ENCODE data around the gene LRRC7.
"Not testable (repeated sequence)": the region's sequence is repeated elsewhere in the genome, so short reads cannot be mapped to it uniquely, and the experiment has no call there.

Gene LRRC7

DNA sequence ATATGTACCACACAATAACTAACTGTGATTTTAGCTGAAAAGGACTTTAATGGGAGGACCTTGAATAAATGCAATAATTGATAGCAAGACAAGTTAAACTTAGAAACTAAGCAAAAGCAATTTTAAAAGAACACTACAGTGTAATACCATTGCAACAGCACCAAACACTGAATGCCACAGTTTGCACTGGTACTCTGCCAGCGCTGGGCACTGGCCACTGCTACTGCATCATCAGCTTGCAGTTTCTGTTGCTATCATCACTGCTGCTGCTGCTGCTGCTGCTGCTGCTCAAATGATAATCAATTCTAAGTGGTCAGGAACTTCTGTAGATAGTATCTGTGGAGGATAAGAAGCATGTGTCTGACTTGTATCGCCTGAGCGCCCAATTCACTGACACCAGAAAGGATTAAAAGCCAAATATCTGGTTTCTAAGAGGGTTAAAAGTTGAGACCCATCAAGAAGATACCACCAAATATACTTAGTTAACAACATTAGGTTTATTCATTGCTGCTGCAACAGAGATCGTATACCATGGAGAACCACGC, 330.8 kb downstream of the LRRC7 start:
- no peak for DNase-seq

DNA sequence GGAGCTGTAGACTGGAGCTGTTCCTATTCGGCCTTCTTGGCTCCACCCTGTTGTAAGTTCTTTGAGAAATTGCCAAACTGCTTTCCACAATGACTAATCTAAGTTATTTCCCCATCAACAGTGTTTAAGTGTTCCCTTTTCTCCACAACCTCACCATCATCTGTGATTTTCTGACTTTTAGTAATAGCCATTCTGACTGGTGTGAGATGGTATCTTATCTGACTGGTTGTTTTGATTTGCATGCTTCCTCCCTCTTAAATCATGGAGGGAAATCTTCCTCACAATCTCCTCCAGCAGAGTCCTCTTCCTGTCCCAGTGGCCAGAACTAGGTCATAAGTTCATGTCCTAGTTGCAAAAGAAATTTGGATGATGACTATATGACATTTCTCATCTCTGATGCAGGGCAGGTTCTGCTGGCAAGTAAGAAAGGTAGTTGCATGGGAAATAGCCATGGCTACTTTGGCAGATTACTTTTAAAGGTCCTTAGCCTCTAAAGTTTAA, 343.6 kb downstream of the LRRC7 start:
- DNase-seq: no peak

DNA sequence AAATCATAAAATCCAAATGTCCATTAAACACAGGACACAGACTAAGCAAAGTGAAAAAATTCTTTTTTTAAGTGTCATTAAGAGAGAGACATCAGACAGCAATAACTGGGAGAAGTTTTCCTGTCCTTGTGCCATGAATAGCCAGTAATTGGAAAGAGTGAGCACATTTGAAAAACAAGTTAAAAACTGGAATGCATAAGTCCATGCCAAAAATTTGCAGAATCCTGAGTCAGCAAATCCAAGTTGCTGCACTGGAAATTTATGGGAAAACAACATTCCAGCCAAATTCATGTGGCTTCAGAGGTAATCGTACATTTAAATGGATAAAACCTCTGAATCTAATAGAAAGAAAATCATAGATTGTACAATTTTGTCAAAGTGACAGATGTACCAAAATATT, 346.3 kb downstream of the LRRC7 start:
- DNase-seq: no peak

DNA sequence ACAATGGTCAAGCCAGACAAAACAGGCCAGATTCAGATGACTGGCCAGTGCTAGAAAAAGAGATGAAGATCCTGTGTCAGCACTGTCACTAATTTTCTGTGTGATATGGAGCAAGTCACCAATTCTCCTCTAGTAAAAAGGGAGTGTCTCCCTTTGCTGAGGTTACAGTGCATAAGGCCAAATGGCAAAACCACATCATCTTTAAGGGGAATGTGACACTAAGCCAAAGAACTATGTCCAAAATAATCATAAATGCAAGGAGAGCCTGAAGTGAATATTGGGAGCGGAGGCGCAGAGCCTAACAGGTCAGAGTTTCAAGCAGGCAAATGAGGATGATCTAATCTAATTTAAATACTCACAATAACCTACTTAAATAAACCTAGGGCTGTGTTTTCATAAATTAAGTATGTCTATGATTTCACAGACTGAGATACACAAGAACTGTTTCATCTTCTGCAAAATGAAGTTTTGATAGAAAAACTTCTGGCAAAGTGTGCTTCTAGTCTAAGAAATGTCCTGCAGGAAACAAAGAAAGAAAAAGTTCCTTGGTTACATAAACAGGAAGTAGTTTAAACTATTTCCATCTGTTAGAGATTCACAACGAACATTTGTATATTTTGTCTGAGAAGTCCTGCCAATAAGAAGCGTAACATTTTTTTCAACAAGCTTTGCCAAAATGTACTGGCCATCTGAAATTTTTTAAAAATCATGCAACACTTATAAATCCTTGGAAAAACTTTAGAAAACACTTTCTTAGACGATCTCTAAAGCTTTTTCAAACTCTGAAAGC, 347.4 kb downstream of the LRRC7 start:
- no peak for DNase-seq

DNA sequence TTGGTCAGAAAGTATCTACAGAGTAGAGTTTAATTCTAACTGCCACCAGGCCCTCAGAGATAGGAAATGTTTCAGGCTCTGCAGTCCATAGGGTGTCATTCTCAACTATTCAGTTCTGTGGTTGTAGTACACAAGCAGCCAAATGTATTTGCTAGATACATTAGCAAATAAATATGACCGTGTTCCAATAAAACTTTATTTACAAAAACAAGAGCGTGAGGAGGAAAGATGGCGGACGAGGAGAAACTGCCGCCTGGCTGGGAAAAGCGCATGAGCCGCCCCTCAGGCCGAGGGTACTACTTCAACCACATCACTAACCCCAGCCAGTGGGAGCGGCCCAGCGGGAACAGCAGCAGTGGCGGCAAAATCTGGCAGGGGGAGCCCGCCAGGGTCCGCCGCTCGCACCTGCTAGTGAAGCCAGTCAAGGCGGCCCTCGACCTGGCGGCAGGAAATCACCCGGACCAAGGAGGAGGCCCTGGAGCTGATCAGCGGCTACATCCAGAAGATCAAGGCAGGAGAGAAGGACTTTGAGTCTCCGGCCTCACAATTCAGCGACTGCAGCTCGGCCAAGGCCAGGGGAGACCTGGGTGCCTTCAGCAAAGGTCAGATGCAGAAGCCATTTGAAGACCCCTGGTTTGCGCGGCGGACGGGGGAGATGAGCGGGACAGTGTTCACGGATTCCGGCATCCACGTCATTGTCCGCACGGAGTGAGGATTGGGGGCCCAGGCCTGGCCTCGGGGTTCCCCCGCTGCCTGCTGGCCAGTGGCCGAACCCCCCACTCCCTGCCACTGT, 351.6 kb downstream of the LRRC7 start:
- no peak for DNase-seq

DNA sequence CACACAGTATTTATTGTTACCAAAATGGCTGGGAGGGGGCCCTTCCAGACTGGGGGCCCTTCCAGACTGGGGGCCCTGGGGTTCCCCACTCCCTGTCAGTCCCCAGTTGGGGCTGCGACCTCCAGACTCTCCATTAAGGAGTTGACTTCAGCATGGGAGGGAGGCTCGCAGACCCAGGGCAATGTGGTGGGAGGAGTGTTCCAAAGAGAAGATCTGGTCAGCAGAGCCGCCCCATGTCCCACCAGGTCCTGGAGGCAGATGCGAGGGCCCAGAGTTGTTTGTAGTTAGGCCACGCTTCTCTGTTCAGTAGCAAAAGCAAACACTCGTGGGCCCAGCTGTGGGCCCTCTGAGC, 352.2 kb downstream of the LRRC7 start:
- DNase-seq: no peak

DNA sequence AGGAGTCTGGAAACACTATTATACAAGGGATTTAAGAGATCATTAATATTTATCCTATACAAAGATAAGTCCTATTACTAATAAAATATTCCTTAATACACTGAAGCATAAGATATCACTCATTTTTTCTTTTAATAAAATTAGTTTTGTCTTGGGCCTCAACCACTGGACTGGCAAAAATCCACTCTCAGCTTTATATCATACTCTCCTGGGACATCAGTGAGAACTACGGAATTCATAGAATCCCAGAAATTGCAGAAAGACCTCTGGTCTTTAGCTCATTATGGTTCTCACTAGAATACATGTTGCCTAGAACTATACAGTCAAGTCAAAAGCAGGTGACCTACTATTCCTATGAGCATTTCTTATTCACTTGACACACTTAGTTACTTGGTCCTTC, 352.7 kb downstream of the LRRC7 start:
- no peak for DNase-seq

DNA sequence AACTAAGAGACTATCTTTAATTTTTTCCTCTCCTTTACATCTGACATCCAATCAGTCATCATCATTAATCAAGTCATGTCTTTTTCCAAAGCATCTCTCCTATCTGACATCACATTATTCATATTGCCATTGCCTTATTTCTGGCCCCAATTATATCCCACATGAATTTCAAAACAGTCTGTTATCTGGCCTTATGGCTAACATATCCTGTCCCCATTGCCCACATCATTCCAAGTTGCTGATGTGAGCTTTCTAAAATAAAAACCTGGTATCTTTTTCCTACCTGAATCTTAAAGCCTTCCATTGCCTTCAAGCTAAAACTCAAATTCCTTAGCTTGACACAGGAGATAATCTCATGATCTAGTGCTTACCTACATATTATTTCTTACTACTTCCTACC, 353.8 kb downstream of the LRRC7 start:
- no peak for DNase-seq

DNA sequence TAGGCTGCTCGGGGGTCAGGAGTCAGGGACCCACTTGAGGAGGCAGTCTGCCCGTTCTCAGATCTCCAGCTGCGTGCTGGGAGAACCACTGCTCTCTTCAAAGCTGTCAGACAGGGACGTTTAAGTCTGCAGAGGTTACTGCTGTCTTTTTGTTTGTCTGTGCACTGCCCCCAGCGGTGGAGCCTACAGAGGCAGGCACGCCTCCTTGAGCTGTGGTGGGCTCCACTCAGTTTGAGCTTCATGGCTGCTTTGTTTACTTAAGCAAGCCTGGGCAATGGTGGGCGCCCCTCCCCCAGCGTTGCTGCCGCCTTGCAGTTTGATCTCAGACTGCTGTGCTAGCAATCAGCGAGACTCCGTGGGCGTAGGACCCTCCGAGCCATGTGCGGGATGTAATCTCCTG, 360.5 kb downstream of the LRRC7 start:
- not testable (repeated sequence) for DNase-seq

DNA sequence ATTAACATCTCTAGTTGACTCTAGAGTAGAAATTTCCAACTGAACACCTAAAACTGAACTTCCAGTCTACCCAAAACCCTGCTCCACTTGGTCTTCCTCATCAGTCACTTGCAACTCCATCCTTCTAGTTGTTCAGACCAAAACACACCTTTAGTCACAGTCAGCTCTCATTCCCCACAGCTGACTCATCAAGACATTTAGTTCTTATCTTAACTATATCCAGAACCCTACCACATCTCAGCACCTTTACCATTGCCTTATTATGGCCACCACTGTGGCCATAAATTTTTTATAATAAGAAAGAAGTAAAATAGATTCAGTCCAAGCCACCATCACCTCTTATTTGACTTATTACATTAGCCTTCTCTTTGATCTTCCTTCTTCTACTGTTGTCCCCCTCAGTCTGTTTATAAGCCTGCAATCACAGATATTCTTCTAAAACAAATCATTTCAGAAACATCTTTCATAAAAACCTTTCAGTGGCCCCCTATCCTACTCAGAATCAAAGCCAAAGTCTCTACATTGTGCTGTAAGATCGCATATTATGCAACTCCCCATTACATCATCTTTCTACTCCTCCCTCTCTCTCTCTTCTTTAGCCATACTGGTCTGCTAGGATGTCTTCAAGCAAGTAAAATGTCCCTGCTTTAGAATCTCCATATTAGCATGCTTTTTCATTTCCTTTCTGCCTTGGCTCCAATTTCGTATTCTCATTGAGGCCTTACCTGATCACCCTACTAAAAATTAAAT, 361.8 kb downstream of the LRRC7 start:
- no peak for DNase-seq

DNA sequence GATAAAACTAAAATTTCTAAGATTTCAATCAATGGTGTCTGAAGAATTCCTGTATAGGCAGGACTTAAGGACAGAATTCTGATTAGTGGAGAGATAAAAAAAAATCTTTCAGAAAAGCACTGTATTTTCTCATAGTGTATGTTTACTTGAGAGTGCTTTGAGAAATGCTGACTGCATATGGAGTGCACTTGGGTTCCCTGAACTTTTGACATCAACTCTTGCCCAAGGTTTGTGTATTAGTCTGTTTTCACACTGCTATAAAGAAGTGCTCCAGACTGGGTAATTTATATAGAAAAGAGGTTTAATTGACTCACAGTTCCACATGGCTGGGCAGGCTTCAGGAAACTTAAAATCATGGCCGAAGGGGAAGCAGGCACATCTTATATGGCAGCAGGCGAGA, 362.7 kb downstream of the LRRC7 start:
- no peak for DNase-seq

DNA sequence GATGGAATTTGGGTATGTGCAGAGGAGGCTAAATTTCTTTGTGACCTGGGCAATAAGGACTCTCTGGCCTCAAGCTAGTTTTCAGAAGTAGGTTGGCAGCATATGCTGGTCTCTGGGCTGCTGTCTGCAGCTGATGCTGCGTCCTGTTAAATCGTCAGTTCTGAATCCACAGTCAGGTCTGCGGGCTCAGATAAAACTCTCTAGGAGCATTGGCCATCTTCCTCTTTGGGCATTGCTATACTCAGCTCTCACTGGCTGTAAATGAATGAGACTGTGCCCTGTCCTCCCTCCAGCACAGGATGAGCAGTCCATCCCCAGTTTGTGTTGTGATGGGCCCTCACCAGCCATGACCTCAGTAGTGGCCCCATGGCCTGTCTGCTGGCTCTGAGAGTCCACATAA, 365.0 kb downstream of the LRRC7 start:
- DNase-seq: no peak

DNA sequence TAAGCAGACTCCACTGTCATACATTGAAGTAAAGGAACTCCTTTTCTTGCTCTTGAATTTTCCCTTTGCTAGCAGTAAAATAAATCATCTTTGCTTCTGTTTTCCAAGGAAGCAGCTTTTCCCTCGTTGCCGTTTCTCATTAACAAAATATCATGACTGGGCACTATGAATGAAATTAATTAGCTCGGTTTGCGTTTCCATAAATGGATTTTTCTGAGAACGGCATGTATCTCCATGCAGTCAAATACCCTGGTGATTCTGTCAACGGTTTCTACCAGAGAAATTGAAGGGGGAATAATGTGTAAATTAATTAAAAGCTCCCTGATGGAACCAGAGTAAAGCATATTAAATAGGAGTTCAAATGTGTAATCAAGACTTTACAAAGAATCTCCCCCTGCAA, 372.5 kb downstream of the LRRC7 start:
- DNase-seq: no peak

DNA sequence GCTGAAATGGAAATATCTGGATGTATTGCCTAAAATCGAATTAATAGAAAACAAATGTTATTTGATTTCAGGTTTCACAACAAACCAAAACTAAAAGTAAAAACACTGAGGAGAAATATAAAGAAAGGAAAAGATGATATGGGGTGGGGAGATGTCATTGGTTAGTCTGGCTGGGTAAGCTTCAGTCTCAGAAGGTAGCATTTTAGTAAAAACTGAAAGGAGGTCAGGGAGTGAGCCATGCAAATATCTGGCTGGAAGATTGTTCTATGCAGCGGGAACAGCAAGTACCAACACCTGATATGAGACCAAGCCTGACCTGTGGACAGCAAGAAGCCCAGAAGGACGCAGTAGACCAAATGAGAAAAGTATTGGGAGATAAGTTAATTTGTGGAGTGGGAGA, 373.1 kb downstream of the LRRC7 start:
- no peak for DNase-seq

DNA sequence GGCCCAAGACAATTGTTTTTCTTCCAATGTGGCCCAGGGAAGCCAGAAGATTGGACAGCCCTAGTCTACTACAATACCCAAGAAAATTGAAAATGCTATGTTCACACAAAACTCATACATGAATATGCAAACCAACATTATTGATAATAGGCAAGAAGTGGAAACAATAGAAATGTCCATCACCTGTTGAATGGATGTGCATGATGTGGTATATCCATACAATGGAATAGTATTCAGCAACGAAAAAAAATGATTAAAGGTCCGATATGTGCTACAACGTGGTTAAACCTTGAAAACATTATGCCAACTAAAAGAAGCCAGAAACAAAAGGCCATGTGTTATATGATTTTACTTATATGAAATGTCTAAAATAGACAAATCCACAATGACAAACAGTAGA, 375.3 kb downstream of the LRRC7 start:
- DNase-seq: no peak

DNA sequence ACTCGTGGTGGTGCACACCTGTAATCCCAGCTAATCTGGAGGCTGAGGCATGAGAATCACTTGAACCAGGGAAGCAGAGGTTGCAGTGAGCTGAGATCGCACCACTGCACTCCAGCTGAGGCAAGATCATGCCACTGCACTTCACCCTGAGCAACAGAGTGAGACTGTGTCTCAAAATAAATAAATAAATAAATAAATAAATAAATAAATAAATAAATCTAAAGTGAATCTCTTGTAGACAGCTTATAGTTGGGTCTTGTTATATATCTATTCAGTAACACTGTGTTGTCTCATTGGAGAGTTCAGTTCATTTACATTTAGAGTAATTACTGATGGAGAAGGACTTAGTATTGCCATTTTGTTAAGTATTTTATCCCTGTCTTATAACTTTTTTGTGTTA, 379.2 kb downstream of the LRRC7 start:
- no peak for DNase-seq

DNA sequence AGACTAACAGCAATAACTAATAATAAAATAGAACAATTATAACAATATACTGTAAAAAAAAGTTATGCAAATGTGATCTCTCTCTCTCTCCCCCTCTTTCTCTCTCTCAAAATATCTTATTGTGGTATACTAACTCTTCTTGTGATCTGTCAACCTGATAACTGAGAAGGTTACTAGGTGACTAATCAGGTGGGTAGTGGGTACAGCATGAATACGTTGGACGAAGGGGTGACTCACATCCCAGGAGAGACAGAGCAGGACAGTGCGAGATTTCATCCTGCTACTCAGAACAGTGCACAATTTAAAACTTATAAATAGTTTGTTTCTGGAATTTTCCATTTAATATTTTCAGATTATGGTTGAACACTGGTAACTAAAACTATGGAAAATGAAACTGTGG, 380.1 kb downstream of the LRRC7 start:
- DNase-seq: no peak

DNA sequence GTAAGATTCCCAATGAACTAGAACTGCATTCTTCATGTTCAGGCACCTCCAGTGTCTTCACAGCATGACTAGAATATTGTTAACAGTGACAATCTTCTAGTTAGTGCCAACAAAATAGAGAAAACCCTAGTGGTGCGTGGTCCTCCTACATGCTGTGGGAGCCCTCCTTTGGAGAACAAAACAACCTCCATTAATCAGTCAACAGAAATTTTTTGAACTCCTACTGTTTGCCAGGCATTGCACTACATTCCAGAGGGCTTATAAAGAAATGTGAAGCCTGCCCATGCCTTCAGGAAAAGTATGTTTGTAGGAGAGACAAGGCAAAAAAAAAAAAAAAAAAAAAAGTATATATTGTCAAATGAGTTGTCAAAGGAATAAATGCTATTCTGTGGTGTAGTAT, 385.0 kb downstream of the LRRC7 start:
- DNase-seq: no peak

DNA sequence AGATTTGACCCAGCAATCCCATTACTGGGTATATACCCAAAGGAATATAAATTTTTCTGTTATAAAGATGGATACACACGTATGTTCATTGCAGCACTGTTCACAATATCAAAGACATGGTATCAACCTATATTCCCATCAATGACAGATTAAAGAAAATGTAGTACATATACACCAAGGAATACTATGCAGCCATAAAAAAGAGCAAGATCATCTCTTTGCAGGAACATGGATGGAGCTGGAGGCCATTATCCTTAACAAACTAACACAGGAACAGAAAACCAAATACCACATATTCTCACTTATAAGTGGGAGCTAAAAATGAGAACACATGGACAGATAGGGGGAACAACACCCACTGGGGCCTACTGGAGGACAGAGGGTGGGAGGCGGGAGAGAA, 394.7 kb downstream of the LRRC7 start:
- DNase-seq: not testable (repeated sequence)

DNA sequence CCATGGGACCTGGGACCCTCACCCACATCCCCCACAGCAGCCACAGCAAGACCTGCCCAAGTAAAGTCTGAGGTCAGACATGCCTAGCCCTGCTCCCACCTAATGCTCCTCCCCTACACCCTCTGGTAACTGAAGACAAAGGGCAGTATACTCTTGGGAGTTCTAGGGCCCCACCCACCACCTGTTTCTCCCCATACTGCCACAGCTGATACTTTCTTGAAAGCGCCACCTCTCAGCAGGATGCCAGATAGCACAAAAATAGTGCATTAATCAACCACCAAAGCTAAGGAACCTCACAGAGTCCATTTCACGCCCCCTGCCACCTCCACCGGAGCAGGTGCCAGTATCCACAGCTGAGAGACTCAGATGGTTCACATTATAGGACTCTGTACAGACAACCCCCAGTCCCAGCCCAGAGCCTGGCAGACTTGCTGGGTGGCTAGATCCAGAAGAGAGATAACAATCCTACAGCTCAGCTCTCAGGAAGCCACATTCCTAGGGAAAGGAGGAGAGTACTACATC, 399.6 kb downstream of the LRRC7 start:
- no peak for DNase-seq

DNA sequence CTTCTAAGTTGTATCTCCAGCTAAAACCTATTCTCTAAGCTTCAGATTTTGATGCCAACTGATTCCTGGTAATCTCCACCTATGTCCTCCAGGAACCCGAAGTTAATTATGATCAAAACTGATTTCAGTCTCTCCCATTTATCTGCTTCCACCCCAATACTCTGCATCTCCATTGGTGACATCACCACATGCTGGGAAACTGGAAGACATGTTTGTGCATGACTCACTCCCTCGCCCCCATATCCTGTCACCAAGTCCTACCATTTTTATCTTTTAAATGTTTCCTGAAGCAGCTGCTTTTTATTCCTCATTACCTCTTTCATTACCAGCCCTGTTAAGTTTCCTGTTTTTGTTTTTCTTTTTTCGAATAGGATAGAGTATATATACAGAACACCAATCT, 409.2 kb downstream of the LRRC7 start:
- no peak for DNase-seq

DNA sequence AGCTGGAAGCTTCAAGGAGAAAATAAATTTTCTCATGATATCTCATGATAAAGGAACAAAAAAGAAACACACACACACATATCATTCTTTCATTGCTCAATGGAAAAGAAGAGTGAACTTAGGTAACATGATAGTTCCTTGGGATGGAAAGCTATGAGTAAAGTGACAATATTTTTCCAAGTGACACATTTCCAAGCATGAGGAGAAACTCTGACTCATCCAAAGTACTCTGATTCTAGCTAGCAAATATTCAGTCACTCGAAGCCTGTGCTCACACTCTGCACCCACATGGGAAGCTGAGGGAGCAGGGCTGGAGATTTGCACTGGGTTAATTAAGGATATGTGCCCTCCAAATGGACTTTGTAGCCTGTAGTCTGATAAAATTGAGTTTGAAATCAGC, 415.3 kb downstream of the LRRC7 start:
- DNase-seq: no peak

DNA sequence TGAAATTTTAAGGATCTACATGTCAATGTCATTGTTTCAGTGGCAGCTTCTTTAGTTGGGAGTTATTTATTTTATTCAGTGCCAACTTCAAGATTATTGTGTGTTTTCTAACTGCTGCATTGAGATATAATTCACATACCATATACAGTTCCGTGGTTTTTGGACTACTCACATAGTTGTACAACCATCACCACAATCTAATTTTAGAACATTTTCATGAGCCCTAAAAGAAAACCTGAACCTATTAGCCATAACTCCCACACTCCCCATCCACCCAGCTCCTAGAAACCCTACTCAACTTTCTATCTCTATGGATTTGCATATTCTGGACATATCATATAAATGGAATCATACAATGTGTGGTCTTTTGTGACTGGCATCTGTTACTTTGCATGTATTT, 417.7 kb downstream of the LRRC7 start:
- no peak for DNase-seq
